ENCODE measurements around the gene PTPRR.

PTPRR gene

DNA sequence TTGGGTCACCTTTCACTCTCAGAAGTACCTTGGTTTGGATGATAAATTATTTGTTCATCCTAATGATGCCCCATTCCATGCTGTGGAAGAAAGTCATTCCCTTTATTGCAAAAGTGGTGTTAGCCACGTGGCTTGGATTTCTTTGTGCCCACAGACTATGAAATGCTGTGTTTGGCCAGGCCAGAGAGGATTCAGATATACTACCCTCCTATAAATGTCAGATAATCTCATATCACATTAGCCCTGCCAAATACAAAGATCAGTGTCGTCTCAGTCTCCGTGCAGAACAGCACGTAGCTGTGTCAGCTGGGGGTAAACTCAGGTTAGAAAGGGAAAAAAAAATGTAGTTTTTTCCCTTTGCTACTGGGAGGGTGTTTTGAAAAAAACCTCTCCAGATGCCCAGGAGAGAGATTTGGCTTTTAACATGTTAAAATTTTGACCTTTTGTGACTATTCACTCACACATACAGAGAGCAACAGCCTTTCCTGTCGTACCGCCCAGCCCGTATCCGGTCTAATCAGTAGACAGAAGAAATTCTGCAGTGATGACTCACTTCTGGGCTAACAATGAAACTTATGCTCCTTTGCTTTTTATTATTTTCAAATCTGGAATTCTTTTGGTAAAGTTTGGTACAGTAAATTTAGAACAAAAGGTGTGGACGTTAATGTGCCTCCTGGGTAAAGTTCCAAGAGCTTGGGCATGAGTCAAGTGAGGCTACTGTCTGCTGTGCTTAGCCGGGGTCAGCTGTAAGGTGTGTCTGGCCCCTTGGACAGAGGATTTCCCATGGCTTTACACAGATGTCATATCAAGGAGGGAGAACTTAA lies 274.8 kb downstream of the PTPRR start:
- DNase-seq (ENCODE audit: low read depth) = no peak

DNA sequence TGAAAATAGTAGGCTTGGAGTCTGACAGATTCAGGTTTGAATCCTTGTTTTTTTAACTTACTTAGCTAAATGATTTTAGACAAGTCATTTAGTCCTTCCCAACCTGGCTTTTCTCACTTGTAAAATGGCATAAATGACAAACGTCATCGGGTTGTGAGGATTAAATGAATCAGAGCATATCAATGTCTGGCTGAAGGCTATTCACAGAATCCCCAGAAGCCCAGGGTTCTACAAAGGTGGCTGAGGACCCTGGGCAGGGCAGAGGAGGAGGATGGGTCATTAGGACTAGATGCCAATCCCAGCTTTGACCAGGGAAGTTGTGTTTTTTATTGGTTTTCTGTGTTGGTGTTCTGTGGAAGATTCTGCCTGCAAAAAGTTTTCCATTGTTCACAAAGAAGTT lies 275.7 kb downstream of the PTPRR start:
- DNase-seq (ENCODE audit: low read depth) = no peak

GRCh38 chr12:70643939-70644338 lies 276.6 kb downstream of the PTPRR start:
- DNase-seq (ENCODE audit: low read depth) = no peak

- no peak for DNase-seq (ENCODE audit: low read depth)
Observed at GRCh38 chr12:70641691-70642090, 278.8 kb downstream of the PTPRR start.

DNA sequence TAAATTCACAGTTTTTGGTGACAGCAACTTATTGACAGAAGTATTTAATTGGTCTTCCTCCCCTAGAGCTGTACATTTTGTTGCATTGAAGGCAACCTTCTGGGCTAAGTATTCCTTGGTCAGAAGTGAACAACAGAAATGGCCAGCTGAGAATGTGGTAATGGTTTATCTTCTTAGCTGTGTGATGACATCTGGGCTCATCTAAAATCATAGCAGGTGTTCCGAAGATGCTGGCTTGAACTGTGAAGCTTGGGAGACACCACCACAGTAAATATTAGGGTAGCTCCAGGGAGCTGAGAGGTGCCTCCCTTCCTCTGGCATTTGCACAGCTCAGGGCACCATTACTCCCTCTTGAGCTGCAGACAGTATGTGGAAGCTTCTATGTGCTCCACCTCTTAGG lies 279.6 kb downstream of the PTPRR start:
- DNase-seq (ENCODE audit: low read depth) = no peak

GRCh38 chr12:70639535-70639934 lies 281.0 kb downstream of the PTPRR start:
- no peak for DNase-seq (ENCODE audit: low read depth)

GRCh38 chr12:70638639-70639360 lies 281.7 kb downstream of the PTPRR start:
- DNase-seq (ENCODE audit: low read depth) = no peak

DNA sequence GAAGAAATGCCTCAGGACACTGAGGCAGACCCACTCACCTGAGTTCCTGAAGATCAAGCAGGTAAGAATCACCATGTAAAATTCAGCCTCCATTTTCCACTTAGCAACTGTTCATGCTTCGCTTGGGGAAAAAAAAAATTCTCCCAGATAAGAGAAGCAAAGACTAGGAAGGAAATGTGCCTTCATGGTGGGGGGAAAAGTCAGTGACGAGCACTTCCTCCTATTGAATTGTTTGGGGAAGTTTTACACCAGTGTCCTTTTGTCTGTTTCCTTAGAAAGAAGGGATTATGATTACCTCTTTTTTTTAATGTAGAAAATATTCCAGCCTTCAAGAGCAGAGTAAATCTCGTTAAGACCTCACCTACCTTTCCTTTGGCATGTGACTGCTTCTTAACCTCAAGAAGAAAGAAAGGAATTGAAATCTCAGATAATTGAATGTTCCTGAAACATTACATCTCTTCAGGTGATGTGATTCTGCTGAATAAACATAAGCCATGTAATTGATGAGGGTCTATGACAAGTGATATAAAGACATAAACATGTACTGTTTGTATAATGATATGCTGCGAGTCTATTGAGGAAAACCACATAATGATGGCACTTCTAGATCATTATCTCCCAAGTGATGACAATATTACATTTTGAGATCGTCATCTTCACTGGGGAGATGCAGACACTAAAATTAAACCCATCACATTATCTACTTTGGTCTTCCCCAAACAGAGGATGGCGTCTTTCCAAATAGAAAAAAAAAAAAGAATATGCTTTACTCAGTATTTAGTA lies 283.0 kb downstream of the PTPRR start, which contains the start of gene PTPRB:
TSS of gene PTPRB (minus strand) at position 127 of the 783 bp plus-strand sequence. CDS start at position 93, 34 bp downstream.
- no peak for DNase-seq (ENCODE audit: low read depth)

DNA sequence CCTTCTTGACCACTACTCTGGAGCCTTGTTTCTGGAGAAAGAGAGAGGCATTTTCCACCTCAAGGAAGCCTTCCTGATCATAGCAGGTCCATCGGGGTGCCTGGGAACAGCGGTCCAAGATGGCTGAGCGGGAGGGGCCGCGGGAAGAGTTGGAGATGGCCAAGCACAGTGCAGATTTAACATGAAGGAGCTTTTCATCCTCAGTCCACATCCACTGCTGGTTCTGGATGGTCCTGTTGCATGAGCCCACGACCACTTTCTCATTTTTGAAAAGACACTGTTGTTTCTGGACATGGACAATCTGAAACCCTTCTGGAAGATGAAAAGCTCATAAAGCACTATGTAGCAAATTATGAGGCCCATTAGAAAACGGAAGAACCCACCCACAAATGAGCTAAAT lies 284.8 kb downstream of the PTPRR start:
- DNase-seq (ENCODE audit: low read depth) = no peak

- no peak for DNase-seq (ENCODE audit: low read depth)
Observed at GRCh38 chr12:70628701-70629480, 291.6 kb downstream of the PTPRR start.

- DNase-seq (ENCODE audit: low read depth) = no peak
Observed at GRCh38 chr12:70627677-70628076, 292.9 kb downstream of the PTPRR start.

DNA sequence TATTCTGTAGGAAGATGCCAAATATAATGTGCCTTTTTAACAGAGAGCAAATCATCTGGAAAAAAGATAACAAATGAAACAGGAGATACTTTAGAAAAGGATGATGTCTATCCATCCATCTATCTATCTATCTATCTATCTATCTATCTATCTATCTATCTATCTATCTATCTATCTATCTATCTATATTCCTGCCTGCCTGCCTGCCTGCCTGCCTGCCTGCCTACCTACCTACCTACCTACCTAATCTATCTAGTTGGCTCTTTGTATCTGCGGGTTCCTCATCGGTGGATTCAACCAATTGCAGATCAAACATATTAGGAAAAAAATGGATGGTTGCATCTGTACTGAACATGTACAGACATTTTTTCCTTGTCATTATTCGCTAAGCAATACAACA lies 294.4 kb downstream of the PTPRR start:
- no peak for DNase-seq (ENCODE audit: low read depth)

- DNase-seq (ENCODE audit: low read depth) = no peak
Observed at GRCh38 chr12:70619471-70620152, 300.9 kb downstream of the PTPRR start.

GRCh38 chr12:70618371-70618770 lies 302.2 kb downstream of the PTPRR start:
- DNase-seq (ENCODE audit: low read depth) = no peak

DNA sequence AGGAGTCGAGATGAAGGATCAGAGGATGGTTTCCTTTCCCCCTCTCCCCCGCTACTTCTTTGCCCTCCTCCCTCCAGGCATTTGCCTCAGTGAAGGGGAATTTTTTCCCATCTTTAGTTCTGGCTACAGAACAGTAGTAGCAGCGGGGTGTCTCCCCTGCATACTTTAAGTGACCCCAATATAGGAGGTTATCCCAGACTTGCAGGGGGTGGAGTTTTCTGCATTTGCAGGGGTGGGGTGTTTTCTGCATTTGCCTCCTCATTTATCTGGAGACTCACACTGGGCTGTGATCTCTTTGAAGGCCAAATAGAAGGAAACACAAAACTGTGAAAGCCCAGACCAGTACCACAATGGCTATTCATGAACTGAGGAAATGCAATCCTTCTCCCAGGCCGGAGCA lies 303.1 kb downstream of the PTPRR start:
- no peak for DNase-seq (ENCODE audit: low read depth)

DNA sequence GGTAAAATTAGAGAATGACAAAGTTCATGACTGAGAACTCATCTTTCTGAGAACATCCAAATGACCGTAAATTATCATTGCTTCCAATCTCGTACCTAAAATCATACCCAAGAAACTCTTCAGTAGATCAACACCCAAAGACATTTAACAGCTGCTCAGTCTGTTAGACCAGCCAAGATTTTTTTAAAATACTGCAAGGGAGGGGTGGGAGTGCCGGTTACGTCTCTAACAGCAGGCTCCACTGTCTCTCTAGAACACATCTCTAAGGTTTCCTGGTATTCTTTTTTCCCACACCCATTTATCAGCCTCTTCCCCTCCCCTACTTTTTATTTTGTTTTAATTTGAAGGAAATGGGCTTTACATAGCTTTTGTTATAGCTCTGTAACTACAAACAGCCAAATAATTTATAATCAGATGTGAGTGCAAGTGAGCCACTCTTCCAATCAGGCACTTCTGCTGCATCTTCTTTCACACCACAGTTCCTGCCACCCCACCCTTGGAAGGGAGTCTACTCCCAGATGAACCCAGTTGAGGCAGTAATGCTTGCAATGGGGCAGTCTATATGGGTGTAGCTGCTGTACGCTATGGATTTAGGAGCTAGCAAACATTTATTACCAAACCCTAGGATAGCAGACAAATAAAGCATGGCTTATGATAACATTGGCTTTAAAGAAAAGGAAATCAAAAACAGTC lies 305.2 kb downstream of the PTPRR start:
- no peak for DNase-seq (ENCODE audit: low read depth)

GRCh38 chr12:70609739-70610491 lies 310.6 kb downstream of the PTPRR start:
- no peak for DNase-seq (ENCODE audit: low read depth)

- no peak for DNase-seq (ENCODE audit: low read depth)
Observed at GRCh38 chr12:70609203-70609602, 311.3 kb downstream of the PTPRR start.

DNA sequence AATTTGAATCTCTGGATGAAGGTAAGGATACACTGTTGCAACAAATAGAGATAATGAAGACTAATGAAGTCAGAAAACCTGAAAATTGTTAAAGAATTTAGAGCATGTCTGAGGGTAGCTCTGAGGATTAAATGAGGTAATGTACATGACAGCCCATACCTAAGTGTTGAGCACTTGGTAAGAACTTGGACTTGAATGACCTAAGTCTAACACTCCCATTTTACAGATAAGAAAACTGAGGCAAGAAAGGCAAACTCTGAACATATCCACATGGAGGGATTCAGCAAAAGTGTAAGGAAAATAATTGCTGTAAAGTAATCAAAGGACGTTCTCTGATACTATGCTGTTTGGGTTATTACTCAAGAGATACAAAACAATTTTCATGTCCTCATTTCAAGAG lies 312.4 kb downstream of the PTPRR start:
- DNase-seq (ENCODE audit: low read depth) = no peak

GRCh38 chr12:70607107-70607506 lies 313.4 kb downstream of the PTPRR start:
- DNase-seq (ENCODE audit: low read depth) = no peak

All from activated T-helper 9 cell treated with anti-CD3 and anti-CD28 coated beads, Interleukin-2, amount 50 U/mL, for 16 hours (primary cell).